ENCODE results near the gene PTGFR. TPM values are rescaled to one million over a fixed set of nuclear protein-coding genes. Genes with fewer than 3 reads are reported as not detected.

PTGFR gene
- total RNA-seq, 4 donors from 2014 or later: 13.8 to 64.0 (median 23.2) TPM

- intact Hi-C loops (cut with DNase I; ENCODE audit: low total_unique reads): no loop called here
Observed at GRCh38 chr1:78565393-78565792, 74.6 kb downstream of the PTGFR start.

GRCh38 chr1:78570539-78570938 lies 79.8 kb downstream of the PTGFR start:
- TF ChIP-seq POLR2A (IDR thresholded peaks at IDR 0.05) (no peak), CTCF (IDR thresholded peaks at IDR 0.05) (no peak)
- intact Hi-C loops (cut with DNase I; ENCODE audit: low total_unique reads): no loop called here

More at GRCh38 chr1:78565393-78565792, 74.6 kb downstream of the PTGFR start:
- no peak for DNase-seq
- Histone ChIP-seq H3K27ac (no peak overlapping the region), H3K4me3 (no peak overlapping the region), H3K27me3 (no peaks in the 10 kb centered on the region), H3K36me3 (no peaks in the 10 kb centered on the region), H3K9me3 (no peaks in the 10 kb centered on the region), H3K4me1 (no peaks in the 10 kb centered on the region)
- TF ChIP-seq POLR2A (IDR thresholded peaks at IDR 0.05) (no peak), CTCF (IDR thresholded peaks at IDR 0.05) (no peak)

GRCh38 chr1:78577257-78578100 lies 86.7 kb downstream of the PTGFR start:
- no peaks in the 10 kb centered on the region for H3K9me3 ChIP-seq
- no peaks in the 10 kb centered on the region for H3K27me3 ChIP-seq
- no peaks in the 10 kb centered on the region for H3K4me1 ChIP-seq
- intact Hi-C loops (cut with DNase I; ENCODE audit: low total_unique reads): no loop called here
- no peak overlapping the region for H3K27ac ChIP-seq
- no peaks in the 10 kb centered on the region for H3K36me3 ChIP-seq
- TF ChIP-seq POLR2A (IDR thresholded peaks at IDR 0.05) (no peak), CTCF (IDR thresholded peaks at IDR 0.05) (no peak)
- no peak for DNase-seq
- H3K4me3 ChIP-seq: no peak overlapping the region

More at GRCh38 chr1:78570539-78570938, 79.8 kb downstream of the PTGFR start:
- no peak overlapping the region for H3K27ac ChIP-seq
- no peak for DNase-seq
- no peak overlapping the region for H3K4me3 ChIP-seq
- H3K4me1 ChIP-seq: no peaks in the 10 kb centered on the region
- no peaks in the 10 kb centered on the region for H3K9me3 ChIP-seq
- H3K27me3 ChIP-seq: no peaks in the 10 kb centered on the region
- no peaks in the 10 kb centered on the region for H3K36me3 ChIP-seq

- Histone ChIP-seq H3K27ac (no peak overlapping the region), H3K36me3 (no peaks in the 10 kb centered on the region), H3K4me3 (no peak overlapping the region), H3K9me3 (no peaks in the 10 kb centered on the region), H3K4me1 (no peaks in the 10 kb centered on the region), H3K27me3 (no peaks in the 10 kb centered on the region)
- TF ChIP-seq POLR2A (IDR thresholded peaks at IDR 0.05) (no peak), CTCF (IDR thresholded peaks at IDR 0.05) (no peak)
- no peak for DNase-seq
- intact Hi-C loops (cut with DNase I; ENCODE audit: low total_unique reads): no loop called here
Observed at GRCh38 chr1:78586572-78586971, 95.8 kb downstream of the PTGFR start.

- intact Hi-C loops (cut with DNase I; ENCODE audit: low total_unique reads): no loop called here
- DNase-seq: no peak
- no peak overlapping the region for H3K27ac ChIP-seq
- no peaks in the 10 kb centered on the region for H3K4me1 ChIP-seq
- H3K9me3 ChIP-seq: no peaks in the 10 kb centered on the region
- no peak overlapping the region for H3K4me3 ChIP-seq
- no peaks in the 10 kb centered on the region for H3K27me3 ChIP-seq
- no peaks in the 10 kb centered on the region for H3K36me3 ChIP-seq
- no peak for TF ChIP-seq POLR2A (IDR thresholded peaks at IDR 0.05)
- TF ChIP-seq CTCF (IDR thresholded peaks at IDR 0.05): no peak
Observed at GRCh38 chr1:78587211-78587610, 96.4 kb downstream of the PTGFR start.

Measured in uterus (tissue), 4 donors.